Testis (tissue), 2 donors: ENCODE measurements around the gene TMEM229B.

ENCODE experiments used
- CTCF ChIP-seq, 3 experiments: fragments of 450-650 bp in 2 of 3; fragments of 200-600 bp in 1 of 3; sonication (generic) in 1 of 3; IDR thresholded peaks; one replicate each; pipeline ENCODE4 v1.5.1; 2016 to 2019; ENCODE audit warnings: antibody characterized with exemption in 3 of 3, mild to moderate bottlenecking in 2 of 3, moderate library complexity in 1 of 3
- POLR2A ChIP-seq: fragments of 450-650 bp; IDR thresholded peaks from one replicate; pipeline ENCODE4 v1.6.1; 2017; ENCODE audit warnings: antibody characterized with exemption, mild to moderate bottlenecking, moderate library complexity

DNA sequence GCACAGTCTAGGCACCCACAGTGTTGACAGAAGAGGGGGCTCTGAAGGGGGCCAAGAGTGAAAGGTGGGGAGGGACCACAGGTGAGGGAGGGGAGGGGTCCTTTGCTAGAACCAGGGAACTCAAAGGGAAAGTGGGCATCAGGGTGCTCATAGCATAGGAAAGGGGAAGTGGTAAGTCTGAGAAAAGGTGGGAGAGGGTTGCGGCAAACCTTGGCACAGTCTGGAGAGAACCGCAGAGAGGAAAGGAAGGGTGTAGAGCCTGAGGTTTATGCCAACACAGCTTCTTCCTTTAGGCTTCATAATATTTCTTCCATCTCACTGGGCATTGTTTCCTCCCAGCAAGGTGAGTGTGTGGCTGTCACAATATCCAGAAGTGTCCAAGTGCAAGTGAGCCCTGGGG lies 65.1 kb downstream of the TMEM229B start:
- no peak for TF ChIP-seq CTCF (IDR thresholded peaks at IDR 0.05)
- no peak for TF ChIP-seq POLR2A
